Kidney epithelial cell (primary cell): Measurements from ENCODE around the gene ZNF546. TPM values are rescaled to one million over a fixed set of nuclear protein-coding genes. Genes with fewer than 3 reads are reported as not detected.

Source experiments
- DNase-seq: peaks from one replicate; pipeline ENCODE4 v3.0.0-alpha.2; 2010; ENCODE audit warnings: low read depth
- H3K27me3 ChIP-seq: 2 replicates; pipeline ENCODE4 v1.6.0; 2011; ENCODE audit warnings: low read length; ENCODE audit not compliant: control insufficient read depth, insufficient read depth
- H3K36me3 ChIP-seq: 2 replicates; pipeline ENCODE4 v1.5.1; 2011; ENCODE audit warnings: low read length; ENCODE audit not compliant: control insufficient read depth, insufficient read depth
- H3K4me3 ChIP-seq: 2 replicates; pipeline ENCODE4 v1.5.1; 2011; ENCODE audit warnings: low read depth, mild to moderate bottlenecking, control low read depth, low read length
- CTCF ChIP-seq: IDR thresholded peaks from 2 replicates; pipeline ENCODE4 v1.5.1; 2011; ENCODE audit warnings: mild to moderate bottlenecking, moderate library complexity, low read length, control low read depth, inconsistent platforms; ENCODE audit not compliant: insufficient read depth, poor library complexity, severe bottlenecking
- total RNA-seq: library from RNA; depleted of rRNA; stranded (reverse); fragments of >200 nt; gene quantifications from 2 replicates; pipeline ENCODE4 v1.2.3, GENCODE V29; 2015

Gene ZNF546
- total RNA-seq, 1 donor from 2014 or later, result 0.42 TPM

GRCh38 chr19:39963898-39964297 lies 33.0 kb upstream of the ZNF546 start:
- no peaks in the 10 kb centered on the region for H3K36me3 ChIP-seq
- TF ChIP-seq CTCF, result no peak
- DNase-seq, result no peak
- H3K4me3 ChIP-seq, result no peak overlapping the region
- H3K27me3 ChIP-seq, result no peaks in the 10 kb centered on the region

- H3K4me3 ChIP-seq, result no peak overlapping the region
- no peaks in the 10 kb centered on the region for H3K27me3 ChIP-seq
- no peaks in the 10 kb centered on the region for H3K36me3 ChIP-seq
- no peak for TF ChIP-seq CTCF
- no peak for DNase-seq
Observed at GRCh38 chr19:39966617-39967016, 30.2 kb upstream of the ZNF546 start.

- no peak for DNase-seq
- Histone ChIP-seq H3K36me3 (no peaks in the 10 kb centered on the region), H3K27me3 (no peaks in the 10 kb centered on the region), H3K4me3 (no peak overlapping the region)
- TF ChIP-seq CTCF, result no peak
Observed at GRCh38 chr19:39967561-39967960, 29.3 kb upstream of the ZNF546 start.

GRCh38 chr19:39968789-39969188 lies 28.1 kb upstream of the ZNF546 start:
- Histone ChIP-seq H3K27me3 (no peaks in the 10 kb centered on the region), H3K4me3 (no peak overlapping the region), H3K36me3 (no peaks in the 10 kb centered on the region)
- no peak for DNase-seq
- no peak for TF ChIP-seq CTCF

- Histone ChIP-seq H3K36me3 (peaks cover 3% of the 10 kb centered on the region), H3K4me3 (no peak overlapping the region), H3K27me3 (no peaks in the 10 kb centered on the region)
- no peak for DNase-seq
- no peak for TF ChIP-seq CTCF
Observed at GRCh38 chr19:39969266-39969665, 27.6 kb upstream of the ZNF546 start.

- Histone ChIP-seq H3K27me3 (no peaks in the 10 kb centered on the region), H3K4me3 (peak overlapping the region; percentile 53), H3K36me3 (peaks cover 6% of the 10 kb centered on the region)
- DNase-seq, result no peak
- TF ChIP-seq CTCF, result no peak
Observed at GRCh38 chr19:39969681-39970424, 27.0 kb upstream of the ZNF546 start.
